ENCODE results near the gene TTLL7. TPM values are rescaled to one million over a fixed set of nuclear protein-coding genes. Genes with fewer than 3 reads are reported as not detected.

TTLL7 gene
- total RNA-seq, 6 experiments from 2014 or later, result 0.92 to 7.2 (median 3.9) TPM

- no peak overlapping the region for H3K4me3 ChIP-seq
- intact Hi-C loops (cut with DNase I), result no loop called here
- no peaks in the 10 kb centered on the region for H3K9me3 ChIP-seq
- H3K27ac ChIP-seq, result no peak overlapping the region
- DNase-seq (no peak), ATAC-seq (no peak)
- TF ChIP-seq CTCF (IDR thresholded peaks at IDR 0.05) (no peak), POLR2A (IDR thresholded peaks at IDR 0.05) (no peak)
- no peaks in the 10 kb centered on the region for H3K36me3 ChIP-seq
- H3K4me1 ChIP-seq, result no peaks in the 10 kb centered on the region
- no peaks in the 10 kb centered on the region for H3K27me3 ChIP-seq
These were observed 38.2 kb downstream of the TTLL7 start for GRCh38 chr1:83960669-83961277.

GRCh38 chr1:83959824-83960498 is 39.0 kb downstream of the TTLL7 start:
- no peak overlapping the region for H3K27ac ChIP-seq
- WGBS (ENCODE audit: insufficient coverage, low coverage, low lambda C conversion rate, missing lambda C conversion rate), result 88% methylated on average over 1 of the region's 1 CpG
- no peak overlapping the region for H3K4me3 ChIP-seq
- H3K27me3 ChIP-seq, result no peaks in the 10 kb centered on the region
- ATAC-seq (no peak), DNase-seq (no peak)
- no peaks in the 10 kb centered on the region for H3K9me3 ChIP-seq
- intact Hi-C loops (cut with DNase I), result no loop called here
- no peaks in the 10 kb centered on the region for H3K36me3 ChIP-seq
- TF ChIP-seq CTCF (IDR thresholded peaks at IDR 0.05) (no peak), POLR2A (IDR thresholded peaks at IDR 0.05) (no peak)
- no peaks in the 10 kb centered on the region for H3K4me1 ChIP-seq

- ATAC-seq, result no peak
These were observed 40.2 kb downstream of the TTLL7 start for GRCh38 chr1:83958704-83959103.

GRCh38 chr1:83954166-83954823 is 44.6 kb downstream of the TTLL7 start:
- no peak for ATAC-seq
- intact Hi-C loops (cut with DNase I), result no loop called here
- Histone ChIP-seq H3K27me3 (no peaks in the 10 kb centered on the region), H3K4me1 (no peaks in the 10 kb centered on the region), H3K9me3 (no peaks in the 10 kb centered on the region), H3K4me3 (no peak overlapping the region), H3K27ac (no peak overlapping the region), H3K36me3 (no peaks in the 10 kb centered on the region)
- no peak for DNase-seq
- TF ChIP-seq POLR2A (IDR thresholded peaks at IDR 0.05) (no peak), CTCF (IDR thresholded peaks at IDR 0.05) (no peak)
- WGBS (ENCODE audit: insufficient coverage, low coverage, low lambda C conversion rate, missing lambda C conversion rate), result 87% methylated on average over 3 of the region's 3 CpGs

More at GRCh38 chr1:83958704-83959103, 40.2 kb downstream of the TTLL7 start:
- Histone ChIP-seq H3K27me3 (no peaks in the 10 kb centered on the region), H3K36me3 (no peaks in the 10 kb centered on the region), H3K9me3 (no peaks in the 10 kb centered on the region), H3K27ac (no peak overlapping the region), H3K4me3 (no peak overlapping the region), H3K4me1 (no peaks in the 10 kb centered on the region)
- TF ChIP-seq CTCF (IDR thresholded peaks at IDR 0.05), result no peak
- TF ChIP-seq POLR2A (IDR thresholded peaks at IDR 0.05), result no peak
- intact Hi-C loops (cut with DNase I), result no loop called here
- no peak for DNase-seq
